PC-9 (cell line): Measurements from ENCODE around the gene CLTCL1.

ENCODE experiments used
- EZH2 ChIP-seq: fragments of 200-600 bp; sonication (generic); IDR thresholded peaks from 2 replicates; pipeline ENCODE4 v1.8.0; 2017; ENCODE audit warnings: antibody characterized with exemption, low read depth
- TF ChIP-seq, protein P1 (sequence below): fragments of 200-600 bp; sonication (generic); conservative IDR thresholded peaks from 2 replicates; pipeline ENCODE4 v1.6.1; 2017; ENCODE audit warnings: mixed run types, antibody characterized with exemption, mild to moderate bottlenecking, moderate library complexity

DNA sequence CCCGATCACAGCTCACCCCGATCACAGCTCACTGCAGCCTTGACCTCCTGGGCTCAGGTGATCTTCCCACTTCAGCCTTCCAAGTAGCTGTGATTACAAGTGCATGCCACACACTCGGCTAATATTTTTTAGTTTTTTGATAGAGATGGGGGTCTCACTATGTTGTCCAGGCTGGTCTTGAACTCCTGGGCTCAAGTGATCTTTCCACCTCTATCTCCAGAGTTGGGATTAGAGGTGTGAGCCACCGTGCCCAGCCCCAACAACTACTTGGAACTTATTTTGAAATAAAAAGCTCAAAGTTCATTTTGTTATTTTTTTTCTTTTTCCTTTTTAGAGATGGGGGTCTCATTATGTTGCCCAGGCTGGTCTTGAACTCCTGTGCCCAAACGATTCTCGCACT lies 85.2 kb downstream of the CLTCL1 start:
- TF ChIP-seq, protein P1, sequence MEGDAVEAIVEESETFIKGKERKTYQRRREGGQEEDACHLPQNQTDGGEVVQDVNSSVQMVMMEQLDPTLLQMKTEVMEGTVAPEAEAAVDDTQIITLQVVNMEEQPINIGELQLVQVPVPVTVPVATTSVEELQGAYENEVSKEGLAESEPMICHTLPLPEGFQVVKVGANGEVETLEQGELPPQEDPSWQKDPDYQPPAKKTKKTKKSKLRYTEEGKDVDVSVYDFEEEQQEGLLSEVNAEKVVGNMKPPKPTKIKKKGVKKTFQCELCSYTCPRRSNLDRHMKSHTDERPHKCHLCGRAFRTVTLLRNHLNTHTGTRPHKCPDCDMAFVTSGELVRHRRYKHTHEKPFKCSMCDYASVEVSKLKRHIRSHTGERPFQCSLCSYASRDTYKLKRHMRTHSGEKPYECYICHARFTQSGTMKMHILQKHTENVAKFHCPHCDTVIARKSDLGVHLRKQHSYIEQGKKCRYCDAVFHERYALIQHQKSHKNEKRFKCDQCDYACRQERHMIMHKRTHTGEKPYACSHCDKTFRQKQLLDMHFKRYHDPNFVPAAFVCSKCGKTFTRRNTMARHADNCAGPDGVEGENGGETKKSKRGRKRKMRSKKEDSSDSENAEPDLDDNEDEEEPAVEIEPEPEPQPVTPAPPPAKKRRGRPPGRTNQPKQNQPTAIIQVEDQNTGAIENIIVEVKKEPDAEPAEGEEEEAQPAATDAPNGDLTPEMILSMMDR: no peak
- TF ChIP-seq EZH2: no peak
